GM18909 (cell line): ENCODE measurements around the gene NUBPL.
"Not testable (repeated sequence)": the region's sequence is repeated elsewhere in the genome, so short reads cannot be mapped to it uniquely, and the experiment has no call there.

Source experiments
- ATAC-seq: cut with Tn5 transposase; IDR thresholded peaks from one replicate; pipeline ENCODE4 v1.9.1; 2021; ENCODE audit warnings: mild to moderate bottlenecking; ENCODE audit not compliant: unreplicated experiment, poor library complexity

Gene NUBPL

GRCh38 chr14:31717294-31718085, 156.3 kb downstream of the NUBPL start:
- no peak for ATAC-seq

GRCh38 chr14:31718585-31718984, 157.4 kb downstream of the NUBPL start:
- ATAC-seq: no peak

- ATAC-seq: no peak
Measured at GRCh38 chr14:31718985-31719384, 157.8 kb downstream of the NUBPL start.

- no peak for ATAC-seq
Measured at GRCh38 chr14:31726337-31726736, 165.1 kb downstream of the NUBPL start.

DNA sequence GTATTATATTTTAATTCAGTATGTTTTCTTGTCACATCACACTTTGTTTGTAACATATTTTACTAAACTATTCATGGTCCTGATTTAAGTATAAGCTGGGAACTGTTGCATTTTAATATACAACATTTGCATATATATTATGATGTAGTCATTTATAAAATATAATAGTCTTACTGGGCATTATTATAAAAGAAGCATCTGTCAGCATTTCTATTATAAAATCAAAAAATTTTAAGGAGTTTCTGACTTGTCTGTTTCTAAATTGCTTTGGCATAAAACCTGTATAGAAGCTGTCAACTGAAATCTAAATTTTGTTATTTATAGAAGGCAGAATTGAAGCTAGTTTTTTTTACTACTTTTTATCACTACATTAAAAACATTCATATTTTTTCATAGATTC, 166.6 kb downstream of the NUBPL start:
- no peak for ATAC-seq

- no peak for ATAC-seq
Measured at GRCh38 chr14:31740688-31741087, 179.5 kb downstream of the NUBPL start.

DNA sequence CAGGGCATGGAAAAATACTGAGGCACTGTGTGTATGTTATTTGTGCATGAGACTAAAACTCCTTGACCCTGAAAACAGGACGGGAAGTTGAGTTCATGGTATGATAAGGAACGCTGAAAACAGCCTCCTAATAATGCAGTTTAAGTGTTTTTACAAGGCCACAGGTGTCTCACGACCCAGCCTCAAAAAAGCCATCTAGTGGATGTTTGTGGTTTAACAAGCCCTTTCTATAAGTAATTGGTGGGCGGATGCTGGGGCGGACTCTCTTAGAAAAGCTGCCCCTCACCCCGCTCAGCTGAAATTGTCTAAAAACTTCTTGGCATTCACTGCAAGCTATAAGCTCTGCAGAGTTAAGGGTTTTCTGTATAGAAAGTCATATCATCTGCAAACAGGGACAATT, 184.5 kb downstream of the NUBPL start:
- ATAC-seq: no peak

DNA sequence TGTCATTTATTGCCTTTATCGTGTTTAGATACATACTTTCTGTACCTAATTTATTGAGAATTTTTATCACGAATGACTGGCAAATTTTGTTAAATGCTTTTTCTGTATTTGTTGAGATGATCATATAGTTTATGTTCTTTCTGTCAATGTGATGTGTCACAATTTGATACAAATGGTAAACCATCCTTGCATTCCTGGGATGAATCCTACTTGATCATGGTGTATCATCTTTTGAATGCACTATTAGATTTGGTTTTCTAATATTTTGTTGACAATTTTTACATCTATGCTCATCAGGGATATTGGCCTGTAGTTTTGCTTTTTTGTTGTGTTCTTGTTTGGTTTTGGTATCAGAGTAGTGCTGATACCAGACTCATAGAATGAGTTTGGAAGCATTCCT, 185.1 kb downstream of the NUBPL start:
- ATAC-seq: no peak

DNA sequence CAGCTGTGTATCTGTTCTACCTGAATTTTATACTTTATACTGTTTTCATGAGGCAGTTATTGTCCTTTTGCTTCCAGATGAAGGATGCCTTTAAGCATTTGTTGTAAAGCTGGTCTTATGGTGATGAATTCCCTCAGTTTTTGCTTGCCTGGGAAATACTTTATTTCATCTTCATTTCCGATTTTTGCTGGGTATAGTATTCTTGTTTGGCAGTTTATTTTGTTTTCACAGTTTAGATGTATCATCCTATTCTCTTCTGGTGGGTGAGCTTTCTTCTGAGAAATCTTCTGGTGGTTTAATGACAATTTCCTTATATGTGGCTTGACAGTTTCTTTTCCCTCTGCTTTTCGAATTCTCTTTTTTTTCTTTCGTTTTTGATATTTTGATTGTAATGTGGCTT, 188.1 kb downstream of the NUBPL start:
- no peak for ATAC-seq

DNA sequence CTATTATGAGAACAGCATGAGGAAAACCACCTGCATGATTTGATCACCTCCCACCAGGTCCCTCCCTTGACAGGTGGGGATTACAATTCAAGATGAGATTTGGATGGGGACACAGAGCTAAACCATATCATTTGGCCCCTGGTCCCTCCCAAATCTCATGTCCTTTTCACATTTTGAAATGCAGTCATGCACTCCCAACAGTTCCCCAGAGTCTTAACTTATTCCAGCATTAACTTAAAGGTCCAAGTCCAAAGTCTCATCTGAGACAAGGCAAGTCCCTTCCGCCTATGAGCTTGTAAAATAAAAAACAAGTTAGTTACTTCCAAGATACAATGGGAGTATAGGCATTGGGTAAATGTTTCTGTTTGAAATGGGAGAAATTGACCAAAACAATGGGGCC, 189.8 kb downstream of the NUBPL start:
- not testable (repeated sequence) for ATAC-seq

DNA sequence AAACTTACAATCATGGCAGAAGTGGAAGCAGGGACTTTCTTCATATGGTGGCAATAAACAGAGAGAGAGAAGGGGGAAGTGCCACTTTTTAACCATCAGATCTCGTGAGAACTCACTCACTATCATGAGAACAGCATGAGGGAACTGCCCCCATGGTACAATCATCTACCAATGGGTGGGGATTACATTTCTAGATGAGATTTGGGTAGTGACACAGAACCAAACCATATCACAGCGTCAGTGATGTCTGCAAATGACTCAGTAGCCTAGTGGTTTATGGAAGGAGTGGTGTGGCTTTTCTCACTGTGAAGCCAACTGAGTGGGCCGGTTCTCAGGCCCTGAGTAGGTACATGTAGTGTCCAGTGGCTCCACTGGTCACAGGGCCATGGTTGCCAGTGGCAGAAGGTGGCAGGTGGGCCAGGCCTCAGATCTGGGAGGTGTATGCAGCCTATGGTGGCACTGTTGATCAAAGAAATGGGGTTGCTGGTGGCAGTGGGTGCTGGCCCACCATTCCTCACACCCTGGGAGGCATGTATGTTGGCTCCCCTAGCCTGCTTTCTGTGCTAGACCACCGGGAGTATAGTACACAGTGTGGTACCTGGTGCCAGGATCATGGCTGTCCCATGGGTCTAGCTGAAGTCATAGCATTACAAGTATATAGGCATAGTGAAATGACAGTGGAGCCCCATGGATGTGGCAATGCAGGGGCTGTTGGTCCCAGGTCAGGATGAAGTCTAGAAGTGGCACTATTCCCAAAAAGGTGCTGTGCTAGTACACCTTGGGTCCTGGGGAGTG, 191.9 kb downstream of the NUBPL start:
- ATAC-seq: no peak

DNA sequence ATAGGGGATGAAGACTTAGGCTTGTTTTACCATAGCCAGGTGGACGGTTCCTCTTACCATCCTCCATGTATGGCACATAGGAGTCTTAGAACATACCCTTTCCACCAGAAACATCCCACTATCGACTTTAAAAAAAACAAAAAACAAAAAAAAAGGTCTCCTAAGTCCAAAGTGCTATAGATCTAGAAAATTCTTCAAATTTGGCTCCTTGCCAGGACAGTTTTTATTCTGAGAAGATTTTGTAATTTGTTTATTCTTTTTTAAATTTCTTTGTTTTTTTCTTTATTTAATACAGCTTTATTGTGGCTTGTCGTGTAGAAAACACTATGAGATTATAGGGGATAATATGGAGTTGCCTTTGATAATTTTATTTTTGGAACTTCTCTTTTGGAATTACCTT, 197.7 kb downstream of the NUBPL start:
- no peak for ATAC-seq

DNA sequence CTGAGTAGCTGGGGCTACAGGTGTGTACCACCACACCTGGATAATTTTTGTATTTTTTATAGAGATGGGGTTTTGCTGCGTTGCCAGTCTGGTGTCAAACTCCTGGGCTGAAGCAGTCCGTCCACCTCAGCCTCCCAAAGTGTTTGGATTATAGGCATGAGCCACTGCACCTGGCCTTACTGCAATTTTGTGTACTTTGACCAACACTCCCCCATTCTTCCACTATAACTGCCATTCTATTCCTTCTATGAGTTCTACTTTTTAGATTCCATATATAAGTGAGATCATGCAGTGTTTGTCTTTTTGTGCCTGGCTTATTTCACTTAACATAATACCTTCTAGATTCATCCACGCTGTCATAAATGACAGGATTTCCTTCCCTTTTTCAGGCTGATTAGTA, 199.1 kb downstream of the NUBPL start:
- no peak for ATAC-seq

DNA sequence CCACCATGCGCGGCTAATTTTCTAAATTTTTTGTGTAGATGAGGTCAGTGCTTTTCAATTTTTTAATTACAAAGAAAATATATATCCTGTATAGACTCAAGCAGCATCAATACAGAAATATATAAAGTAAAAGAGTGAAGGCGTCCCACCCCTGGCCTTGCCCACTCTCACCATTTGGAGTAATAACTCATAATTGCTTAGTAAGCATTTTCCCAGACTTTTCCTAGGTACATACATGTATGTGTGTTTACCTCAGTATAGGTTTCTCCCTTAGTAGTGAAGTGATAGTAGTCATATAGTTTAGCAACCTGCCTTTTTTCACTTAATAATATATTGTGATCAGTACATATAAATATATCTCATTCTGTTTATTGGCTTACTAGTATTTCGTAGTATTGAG, 200.1 kb downstream of the NUBPL start:
- no peak for ATAC-seq

GRCh38 chr14:31763041-31763440, 201.8 kb downstream of the NUBPL start:
- ATAC-seq: no peak

GRCh38 chr14:31766315-31766892, 205.2 kb downstream of the NUBPL start:
- no peak for ATAC-seq

DNA sequence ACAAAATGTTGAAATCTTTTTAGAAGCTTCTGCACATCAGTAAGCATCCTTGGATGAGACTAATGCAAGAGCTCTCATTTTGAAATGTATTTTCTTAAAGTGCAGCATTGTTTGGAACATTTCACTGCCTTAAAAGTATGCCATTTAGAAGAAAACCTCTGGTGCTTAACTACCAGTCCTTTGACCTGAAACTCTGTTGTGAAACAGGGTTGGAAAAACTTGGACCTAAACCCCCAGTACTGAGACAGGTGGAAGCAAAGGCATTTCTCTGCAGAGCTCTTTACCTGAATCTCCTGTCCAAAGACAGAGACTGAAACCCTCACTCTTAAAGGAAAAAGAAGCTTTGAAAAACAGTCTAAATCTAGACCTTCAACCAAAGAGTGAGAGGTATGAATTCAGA, 207.2 kb downstream of the NUBPL start:
- no peak for ATAC-seq

DNA sequence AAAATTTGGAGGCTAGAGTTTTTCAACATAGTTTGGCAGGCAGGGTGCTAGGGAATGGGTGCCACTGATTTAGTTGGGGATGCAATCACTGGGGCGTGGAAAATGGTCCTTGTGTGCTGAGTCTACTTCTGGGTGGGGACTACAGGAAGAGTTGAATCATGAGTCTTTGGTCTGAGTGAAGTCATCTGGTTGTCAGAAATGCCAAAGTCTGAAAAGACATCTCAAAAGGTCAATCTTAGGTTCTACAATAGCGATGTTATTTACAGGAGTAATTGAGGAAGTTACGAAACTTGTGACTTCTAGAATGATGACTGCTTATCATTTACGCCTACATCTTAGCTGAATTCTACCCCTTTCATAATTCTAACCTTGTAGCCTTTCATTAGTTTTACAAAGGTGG, 209.1 kb downstream of the NUBPL start:
- no peak for ATAC-seq

- ATAC-seq: no peak
Measured at GRCh38 chr14:31774567-31774966, 213.4 kb downstream of the NUBPL start.

DNA sequence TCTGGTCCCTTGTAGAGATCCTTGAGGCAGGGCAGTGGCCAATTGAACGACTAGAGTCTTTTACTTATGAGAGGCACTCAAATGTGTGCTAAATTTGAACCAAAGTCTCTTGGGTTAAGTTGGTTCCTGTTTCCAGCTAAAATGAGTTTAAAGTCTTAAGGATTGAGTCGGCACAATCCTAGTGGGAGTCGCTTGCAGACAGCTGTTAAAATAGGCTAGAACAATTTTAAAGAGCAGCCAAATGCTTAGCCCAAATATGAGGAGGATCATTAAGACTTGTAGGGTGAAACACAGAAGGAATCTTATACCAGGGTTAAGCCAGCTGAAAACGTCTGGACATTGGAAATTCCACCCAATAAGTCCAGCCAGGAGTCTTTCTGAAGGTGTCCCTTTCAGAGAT, 216.1 kb downstream of the NUBPL start:
- ATAC-seq: no peak

- ATAC-seq: no peak
Measured at GRCh38 chr14:31781578-31781977, 220.4 kb downstream of the NUBPL start.
